ENCODE data around the gene SETD5. TPM values are rescaled to one million over a fixed set of nuclear protein-coding genes. Genes with fewer than 3 reads are reported as not detected.

SETD5 gene
- 162 TPM for total RNA-seq

GRCh38 chr3:9397332-9397905 lies at the start of gene SETD5:
Gene SETD5, plus strand, starts transcription at chr3:9397615. Its CDS starts 31,324 bp downstream, at chr3:9428939.
- DNase-seq (ENCODE audit: low spot score) (peak; percentile 99), ATAC-seq (peak; percentile 91)
- intact Hi-C loops (cut with DNase I) = no loop called here

- DNase-seq (ENCODE audit: low spot score) (no peak), ATAC-seq (no peak)
- intact Hi-C loops (cut with DNase I) = no loop called here
Observed at GRCh38 chr3:9347887-9348286, 49.5 kb upstream of the SETD5 start.

GRCh38 chr3:9349321-9350117 lies 47.9 kb upstream of the SETD5 start:
- DNase-seq (ENCODE audit: low spot score) = no peak
- peak; percentile 24 for ATAC-seq
- intact Hi-C loops (cut with DNase I) = no loop called here

GRCh38 chr3:9351709-9352126 lies 45.7 kb upstream of the SETD5 start:
- intact Hi-C loops (cut with DNase I) = no loop called here
- DNase-seq (ENCODE audit: low spot score) (no peak), ATAC-seq (no peak)

- intact Hi-C loops (cut with DNase I) = no loop called here
- ATAC-seq = peak; percentile 88
- peak; percentile 79 for DNase-seq (ENCODE audit: low spot score)
Observed at GRCh38 chr3:9352917-9353752, 44.3 kb upstream of the SETD5 start.

- DNase-seq (ENCODE audit: low spot score) (no peak), ATAC-seq (no peak)
- intact Hi-C loops (cut with DNase I) = no loop called here
Observed at GRCh38 chr3:9361691-9362388, 35.6 kb upstream of the SETD5 start.

- peak; percentile 94 for DNase-seq (ENCODE audit: low spot score)
- ATAC-seq = peak; percentile 100
- intact Hi-C loops (cut with DNase I) = no loop called here
Observed at GRCh38 chr3:9362731-9363530, 34.5 kb upstream of the SETD5 start, which contains the start of gene THUMPD3. Gene THUMPD3, plus strand, starts transcription at chr3:9363054. Its CDS starts 2,015 bp downstream, at chr3:9365069.

GRCh38 chr3:9369508-9369907 lies 27.9 kb upstream of the SETD5 start:
- ATAC-seq (no peak), DNase-seq (ENCODE audit: low spot score) (no peak)
- intact Hi-C loops (cut with DNase I) = no loop called here

GRCh38 chr3:9373465-9373864 lies 23.9 kb upstream of the SETD5 start:
- intact Hi-C loops (cut with DNase I) = no loop called here
- ATAC-seq = no peak

GRCh38 chr3:9377981-9378380 lies 19.4 kb upstream of the SETD5 start:
- intact Hi-C loops (cut with DNase I) = no loop called here
- ATAC-seq (no peak), DNase-seq (ENCODE audit: low spot score) (no peak)

More at GRCh38 chr3:9373465-9373864, 23.9 kb upstream of the SETD5 start:
- no peak for DNase-seq (ENCODE audit: low spot score)

- intact Hi-C loops (cut with DNase I) = no loop called here
- no peak for ATAC-seq
- DNase-seq (ENCODE audit: low spot score) = no peak
Observed at GRCh38 chr3:9379327-9379726, 18.1 kb upstream of the SETD5 start.

GRCh38 chr3:9380014-9380413 lies 17.4 kb upstream of the SETD5 start:
- no peak for DNase-seq (ENCODE audit: low spot score)
- ATAC-seq = no peak
- intact Hi-C loops (cut with DNase I) = no loop called here

- DNase-seq (ENCODE audit: low spot score) (no peak), ATAC-seq (no peak)
- intact Hi-C loops (cut with DNase I) = no loop called here
Observed at GRCh38 chr3:9384141-9384828, 13.1 kb upstream of the SETD5 start.

- DNase-seq (ENCODE audit: low spot score) (no peak), ATAC-seq (no peak)
- intact Hi-C loops (cut with DNase I) = no loop called here
Observed at GRCh38 chr3:9385187-9386077, 12.0 kb upstream of the SETD5 start.

GRCh38 chr3:9386078-9386459 lies 11.3 kb upstream of the SETD5 start:
- intact Hi-C loops (cut with DNase I) = no loop called here
- ATAC-seq = no peak
- DNase-seq (ENCODE audit: low spot score) = no peak

- intact Hi-C loops (cut with DNase I) = no loop called here
- ATAC-seq (no peak), DNase-seq (ENCODE audit: low spot score) (no peak)
Observed at GRCh38 chr3:9386501-9387321, 10.7 kb upstream of the SETD5 start.
